ENCODE measurements around the gene DGKB. TPM values are rescaled to one million over a fixed set of nuclear protein-coding genes. Genes with fewer than 3 reads are reported as not detected.

The DGKB gene
- total and polyA plus RNA-seq, 2 of the 8 experiments (the other 6 are each of a cell fraction or from before 2014, with no cell fraction given) = 1.9 to 2.6 TPM

- Histone ChIP-seq H2BK15ac (ENCODE audit: low read length) (no peak overlapping the region), H2BK120ac (replicated peaks; ENCODE audit: low read depth, low read length) (no peak overlapping the region), H3K36me3 (ENCODE audit: control insufficient read depth in 2 of 4, insufficient read depth in 4 of 4, low read length in 3 of 4) (peaks cover 0 to 4% (median 1%) of the 10 kb centered on the region in 4 experiments; a peak in 3 of 8 replicates), H3K9ac (replicated peaks in 1 of 4; ENCODE audit: extremely low read depth in 1 of 4, low read depth in 3 of 4, low read length in 3 of 4) (no peak overlapping the region), H4K5ac (ENCODE audit: insufficient read length, low read depth, low read length) (no peak overlapping the region), H4K8ac (ENCODE audit: extremely low read depth, insufficient read depth, low read length) (no peak overlapping the region), H3K79me1 (ENCODE audit: low read depth, low read length) (no peaks in the 10 kb centered on the region), H2BK12ac (ENCODE audit: low read depth, low read length) (no peak overlapping the region), H2AK5ac (ENCODE audit: low read depth, low read length) (no peak overlapping the region), H3K4me2 (ENCODE audit: insufficient read depth in 1 of 2, low read depth in 2 of 2, low read length in 2 of 2) (no peak overlapping the region), H3K27ac (ENCODE audit: low read depth, low read length) (no peak overlapping the region), H4K91ac (replicated peaks; ENCODE audit: insufficient read length, low read length) (no peak overlapping the region), H2BK5ac (ENCODE audit: low read depth, low read length) (no peak overlapping the region), H3K9me3 (ENCODE audit: insufficient read depth in 2 of 2, low read depth in 1 of 2, low read length in 1 of 2) (peaks cover 43 to 46% of the 10 kb centered on the region in 2 experiments), H3K4me3 (ENCODE audit: extremely low read depth in 1 of 4, insufficient read depth in 2 of 4, low read depth in 3 of 4, low read length in 4 of 4) (no peak overlapping the region), H3K56ac (replicated peaks; ENCODE audit: insufficient read length, low read depth, low read length) (no peak overlapping the region), H4K20me1 (replicated peaks in 1 of 2; ENCODE audit: control insufficient read depth in 1 of 2, insufficient read depth in 2 of 2, low read length in 2 of 2) (no peaks in the 10 kb centered on the region), H3K4ac (replicated peaks; ENCODE audit: insufficient read length, low read depth, low read length) (no peak overlapping the region), H3K27me3 (replicated peaks in 1 of 4; ENCODE audit: control insufficient read depth in 3 of 4, extremely low read depth in 1 of 4, insufficient read depth in 3 of 4, low read length in 3 of 4) (no peaks in the 10 kb centered on the region), H2AFZ (ENCODE audit: low read length) (no peak overlapping the region), H3K23me2 (ENCODE audit: low read depth, low read length) (no peaks in the 10 kb centered on the region), H3K14ac (ENCODE audit: insufficient read length) (no peak overlapping the region), H2BK20ac (ENCODE audit: low read length) (no peak overlapping the region), H3K4me1 (replicated peaks in 1 of 4; ENCODE audit: control insufficient read depth in 3 of 4, insufficient read depth in 4 of 4, low read length in 3 of 4) (no peaks in the 10 kb centered on the region), H3K18ac (ENCODE audit: extremely low read depth, low read length) (no peak overlapping the region), H3K23ac (ENCODE audit: insufficient read length) (no peak overlapping the region), H3K79me2 (ENCODE audit: control insufficient read depth in 1 of 2, insufficient read depth in 2 of 2, low read length in 2 of 2) (no peaks in the 10 kb centered on the region)
- POLR2A ChIA-PET (ENCODE audit: partially characterized antibody) = no interaction called here
- DNase-seq (ENCODE audit: low read depth in 1 of 2, low spot score in 2 of 2) (no peak), FAIRE-seq (no peak)
- WGBS, 2 experiments (ENCODE audit: extremely low coverage in 1 of 2, insufficient coverage in 1 of 2, insufficient read length in 1 of 2, insufficient replicate concordance in 2 of 2, low coverage in 1 of 2, low lambda C conversion rate in 2 of 2, missing lambda C conversion rate in 1 of 2) = 98% methylated on average over 4 of the region's 4 CpGs; no CpG with 5 or more reads in 1 of the 2 experiments
- CTCF ChIA-PET (ENCODE audit: partially characterized antibody) = interaction anchor here (0.7 kb wide), 2 partner anchors 23 to 553 kb away, joined by 3 read pairs; no protein-coding TSS in a partner anchor
- TF ChIP-seq, protein P1, sequence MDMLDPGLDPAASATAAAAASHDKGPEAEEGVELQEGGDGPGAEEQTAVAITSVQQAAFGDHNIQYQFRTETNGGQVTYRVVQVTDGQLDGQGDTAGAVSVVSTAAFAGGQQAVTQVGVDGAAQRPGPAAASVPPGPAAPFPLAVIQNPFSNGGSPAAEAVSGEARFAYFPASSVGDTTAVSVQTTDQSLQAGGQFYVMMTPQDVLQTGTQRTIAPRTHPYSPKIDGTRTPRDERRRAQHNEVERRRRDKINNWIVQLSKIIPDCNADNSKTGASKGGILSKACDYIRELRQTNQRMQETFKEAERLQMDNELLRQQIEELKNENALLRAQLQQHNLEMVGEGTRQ (IDR thresholded peaks at IDR 0.05; ENCODE audit: low read length) = no peak
- no peak for TF ChIP-seq BACH1 (IDR thresholded peaks at IDR 0.05; ENCODE audit: low read length)
- no peak for TF ChIP-seq SAP30 (IDR thresholded peaks at IDR 0.05; ENCODE audit: insufficient read depth, insufficient replicate concordance, low read length)
- TF ChIP-seq SRF (IDR thresholded peaks at IDR 0.05; ENCODE audit: low read depth, low read length) = no peak
- no peak for TF ChIP-seq SIN3A (conservative IDR thresholded peaks at IDR 0.05 in 1 of 2, IDR thresholded peaks at IDR 0.05 in 1 of 2; ENCODE audit: low read depth in 1 of 2, low read length in 2 of 2)
- no peak for TF ChIP-seq TAF1 (IDR thresholded peaks at IDR 0.05; ENCODE audit: low read depth, low read length)
- no peak for TF ChIP-seq KDM1A (IDR thresholded peaks at IDR 0.05; ENCODE audit: borderline replicate concordance, low read length)
- TF ChIP-seq RFX5 (IDR thresholded peaks at IDR 0.05; ENCODE audit: borderline replicate concordance, low read depth, low read length) = no peak
- no peak for TF ChIP-seq BRCA1 (IDR thresholded peaks at IDR 0.05; ENCODE audit: low read depth, low read length)
- TF ChIP-seq RXRA (IDR thresholded peaks at IDR 0.05; ENCODE audit: insufficient read depth, low read depth, low read length) = no peak
- TF ChIP-seq CREB1 (IDR thresholded peaks at IDR 0.05) = no peak
- TF ChIP-seq CEBPB (IDR thresholded peaks at IDR 0.05; ENCODE audit: low read depth, low read length) = no peak
- TF ChIP-seq HDAC6 (IDR thresholded peaks at IDR 0.05; ENCODE audit: low read depth, low read length) = no peak
Observed at GRCh38 chr7:14740606-14741005, 161.9 kb downstream of the DGKB start.

Measured in H1 (cell line).